Activated naive CD4-positive, alpha-beta T cell treated with anti-CD3 and anti-CD28 coated beads for 36 hours (primary cell): ENCODE results near the gene DIP2C. TPM values are rescaled to one million over a fixed set of nuclear protein-coding genes. Genes with fewer than 3 reads are reported as not detected.
"Not testable (repeated sequence)": the region's sequence is repeated elsewhere in the genome, so short reads cannot be mapped to it uniquely, and the experiment has no call there.

Experiments used
- CTCF ChIA-PET: fragments of 350-600 bp; sonication (Branson Sonifier 250); formaldehyde crosslinking; loops from one replicate; lab custom pipeline; 2021; ENCODE audit warnings: antibody characterized with exemption; lab: Charles Lee
- DNase-seq: peaks from one replicate; pipeline ENCODE4 v3.0.0-alpha.2; 2020
- H3K27ac Mint-ChIP-seq: one replicate; pipeline ENCODE4 v1.8.0; 2021; ENCODE audit warnings: mild to moderate bottlenecking, mixed read lengths
- H3K27me3 Mint-ChIP-seq: one replicate; pipeline ENCODE4 v1.8.0; 2021; ENCODE audit warnings: low read depth, mixed read lengths
- H3K36me3 Mint-ChIP-seq: one replicate; pipeline ENCODE4 v1.8.0; 2021; ENCODE audit warnings: low read depth, mixed read lengths
- H3K4me1 Mint-ChIP-seq: one replicate; pipeline ENCODE4 v1.8.0; 2021; ENCODE audit warnings: low read depth, mixed read lengths
- H3K4me3 Mint-ChIP-seq: one replicate; pipeline ENCODE4 v1.8.0; 2021; ENCODE audit warnings: mild to moderate bottlenecking, moderate library complexity, mixed read lengths
- H3K9me3 Mint-ChIP-seq: one replicate; pipeline ENCODE4 v1.8.0; 2021; ENCODE audit warnings: mixed read lengths
- intact Hi-C: fragments of 100-400 bp; cut with micrococcal nuclease; formaldehyde crosslinking; loops from one replicate; pipeline ENCODE4 v1.15.1; 2023
- total RNA-seq, 2 experiments: library from RNA; stranded (reverse); gene quantifications; one replicate each; pipeline ENCODE4 v1.2.3, GENCODE V29; 2021

The DIP2C gene
- total RNA-seq, 2 experiments from 2014 or later = 0.67 to 0.91 TPM

- no peaks in the 10 kb centered on the region for H3K36me3 Mint-ChIP-seq
- peaks cover 25% of the 10 kb centered on the region for H3K27me3 Mint-ChIP-seq
- CTCF ChIA-PET = no interaction called here
- no peak overlapping the region for H3K4me3 Mint-ChIP-seq
- no peaks in the 10 kb centered on the region for H3K9me3 Mint-ChIP-seq
- no peak for DNase-seq
- peaks cover 18% of the 10 kb centered on the region for H3K4me1 Mint-ChIP-seq
- H3K27ac Mint-ChIP-seq = no peak overlapping the region
- intact Hi-C loops = no loop called here
Measured at GRCh38 chr10:538895-539294, 150.6 kb downstream of the DIP2C start.

- Mint-ChIP-seq H3K27ac (no peak overlapping the region), H3K4me3 (no peak overlapping the region), H3K4me1 (peaks cover 17% of the 10 kb centered on the region), H3K27me3 (peaks cover 21% of the 10 kb centered on the region), H3K9me3 (no peaks in the 10 kb centered on the region), H3K36me3 (no peaks in the 10 kb centered on the region)
- intact Hi-C loops = no loop called here
- CTCF ChIA-PET = no interaction called here
- DNase-seq = no peak
Measured at GRCh38 chr10:536935-537334, 152.5 kb downstream of the DIP2C start.

- no peak for DNase-seq
- Mint-ChIP-seq H3K4me1 (peaks cover 13% of the 10 kb centered on the region), H3K9me3 (no peaks in the 10 kb centered on the region), H3K36me3 (no peaks in the 10 kb centered on the region), H3K4me3 (no peak overlapping the region), H3K27me3 (peaks cover 17% of the 10 kb centered on the region), H3K27ac (no peak overlapping the region)
- CTCF ChIA-PET = no interaction called here
- intact Hi-C loops = no loop called here
Measured at GRCh38 chr10:536371-536925, 153.0 kb downstream of the DIP2C start.

- no peak for DNase-seq
- Mint-ChIP-seq H3K9me3 (no peaks in the 10 kb centered on the region), H3K27me3 (peaks cover 12% of the 10 kb centered on the region), H3K36me3 (no peaks in the 10 kb centered on the region), H3K4me3 (no peak overlapping the region), H3K27ac (no peak overlapping the region), H3K4me1 (peaks cover 11% of the 10 kb centered on the region)
- CTCF ChIA-PET = no interaction called here
- intact Hi-C loops = no loop called here
Measured at GRCh38 chr10:535952-536351, 153.5 kb downstream of the DIP2C start.

- peaks cover 5% of the 10 kb centered on the region for H3K27me3 Mint-ChIP-seq
- CTCF ChIA-PET = no interaction called here
Measured at GRCh38 chr10:535051-535450, 154.4 kb downstream of the DIP2C start.

GRCh38 chr10:534047-534566 lies 155.4 kb downstream of the DIP2C start:
- Mint-ChIP-seq H3K4me1 (no peaks in the 10 kb centered on the region), H3K27ac (no peak overlapping the region), H3K9me3 (no peaks in the 10 kb centered on the region), H3K36me3 (no peaks in the 10 kb centered on the region), H3K27me3 (no peaks in the 10 kb centered on the region), H3K4me3 (no peak overlapping the region)
- CTCF ChIA-PET = no interaction called here
- intact Hi-C loops = no loop called here
- no peak for DNase-seq

More at GRCh38 chr10:535051-535450, 154.4 kb downstream of the DIP2C start:
- Mint-ChIP-seq H3K27ac (no peak overlapping the region), H3K9me3 (no peaks in the 10 kb centered on the region), H3K4me3 (no peak overlapping the region), H3K36me3 (no peaks in the 10 kb centered on the region), H3K4me1 (peaks cover 4% of the 10 kb centered on the region)
- intact Hi-C loops = no loop called here
- no peak for DNase-seq

GRCh38 chr10:533611-534010 lies 155.9 kb downstream of the DIP2C start:
- Mint-ChIP-seq H3K4me1 (no peaks in the 10 kb centered on the region), H3K27me3 (no peaks in the 10 kb centered on the region), H3K4me3 (no peak overlapping the region), H3K9me3 (no peaks in the 10 kb centered on the region), H3K36me3 (no peaks in the 10 kb centered on the region), H3K27ac (no peak overlapping the region)
- CTCF ChIA-PET = interaction anchor here (0.7 kb wide), 1 partner anchor 12 kb away, joined by 3 read pairs; no protein-coding TSS in a partner anchor
- no peak for DNase-seq
- intact Hi-C loops = no loop called here

GRCh38 chr10:533186-533585 lies 156.3 kb downstream of the DIP2C start:
- intact Hi-C loops = no loop called here
- DNase-seq = no peak
- no peaks in the 10 kb centered on the region for H3K27me3 Mint-ChIP-seq
- H3K36me3 Mint-ChIP-seq = no peaks in the 10 kb centered on the region
- no peak overlapping the region for H3K4me3 Mint-ChIP-seq
- CTCF ChIA-PET = interaction anchor here (0.7 kb wide), 1 partner anchor 11 kb away, joined by 3 read pairs; no protein-coding TSS in a partner anchor
- no peaks in the 10 kb centered on the region for H3K4me1 Mint-ChIP-seq
- H3K9me3 Mint-ChIP-seq = no peaks in the 10 kb centered on the region
- no peak overlapping the region for H3K27ac Mint-ChIP-seq

GRCh38 chr10:532331-532730 lies 157.1 kb downstream of the DIP2C start:
- H3K4me3 Mint-ChIP-seq, intact Hi-C loops, CTCF ChIA-PET, H3K36me3 Mint-ChIP-seq, H3K9me3 Mint-ChIP-seq, H3K4me1 Mint-ChIP-seq, H3K27me3 Mint-ChIP-seq, H3K27ac Mint-ChIP-seq, DNase-seq: not testable (repeated sequence)

GRCh38 chr10:531541-531940 lies 157.9 kb downstream of the DIP2C start:
- CTCF ChIA-PET = no interaction called here
- Mint-ChIP-seq H3K36me3 (no peaks in the 10 kb centered on the region), H3K27me3 (no peaks in the 10 kb centered on the region), H3K27ac (no peak overlapping the region), H3K9me3 (no peaks in the 10 kb centered on the region), H3K4me1 (no peaks in the 10 kb centered on the region), H3K4me3 (no peak overlapping the region)
- intact Hi-C loops = no loop called here
- DNase-seq = no peak

- H3K36me3 Mint-ChIP-seq = no peaks in the 10 kb centered on the region
- no peak overlapping the region for H3K27ac Mint-ChIP-seq
- intact Hi-C loops = no loop called here
- H3K27me3 Mint-ChIP-seq = no peaks in the 10 kb centered on the region
- DNase-seq = peak; percentile 12
- CTCF ChIA-PET = no interaction called here
- no peak overlapping the region for H3K4me3 Mint-ChIP-seq
- no peaks in the 10 kb centered on the region for H3K9me3 Mint-ChIP-seq
- H3K4me1 Mint-ChIP-seq = no peaks in the 10 kb centered on the region
Measured at GRCh38 chr10:530717-531116, 158.8 kb downstream of the DIP2C start.

- H3K36me3 Mint-ChIP-seq = no peaks in the 10 kb centered on the region
- CTCF ChIA-PET = interaction anchor here (0.7 kb wide), 1 partner anchor 17 kb away, joined by 3 read pairs; no protein-coding TSS in a partner anchor
- no peak overlapping the region for H3K27ac Mint-ChIP-seq
- H3K9me3 Mint-ChIP-seq = no peaks in the 10 kb centered on the region
- no peaks in the 10 kb centered on the region for H3K4me1 Mint-ChIP-seq
- DNase-seq = no peak
- H3K27me3 Mint-ChIP-seq = no peaks in the 10 kb centered on the region
- intact Hi-C loops = no loop called here
- H3K4me3 Mint-ChIP-seq = no peak overlapping the region
Measured at GRCh38 chr10:529468-530230, 159.8 kb downstream of the DIP2C start.
